Tibial artery (tissue), 4 donors: ENCODE results near the gene SFTPD.
"Not testable (repeated sequence)": the region's sequence is repeated elsewhere in the genome, so short reads cannot be mapped to it uniquely, and the experiment has no call there.

Experiments
- DNase-seq, 2 donors: peaks; one replicate each; pipeline ENCODE4 v3.0.0-alpha.2; 2019
- H3K27ac ChIP-seq, 2 donors: fragments of 200-600 bp; sonication (generic) in 1 of 2; 1 replicate in 1 of 2; 2 replicates in 1 of 2; pipeline ENCODE4 v1.5.1; 2018 to 2019; ENCODE audit warnings: mild to moderate bottlenecking in 1 of 2
- H3K27me3 ChIP-seq, 2 donors: fragments of 200-600 bp; sonication (generic) in 1 of 2; one replicate each; pipeline versions ENCODE4 v1.5.1 to v1.6.0; 2016 to 2019
- H3K36me3 ChIP-seq, 3 donors: fragments of 200-600 bp; sonication (generic) in 2 of 3; one replicate each; pipeline ENCODE4 v1.5.1; 2016 to 2019; ENCODE audit warnings: mild to moderate bottlenecking in 2 of 3
- H3K4me1 ChIP-seq, 4 donors: fragments of 200-600 bp; sonication (generic) in 2 of 4; 1 replicate in 3 of 4; 2 replicates in 1 of 4; pipeline ENCODE4 v1.5.1; 2016 to 2019
- H3K4me3 ChIP-seq, 2 donors: fragments of 200-600 bp; sonication (generic) in 1 of 2; 1 replicate in 1 of 2; 2 replicates in 1 of 2; pipeline ENCODE4 v1.5.1; 2018 to 2019; ENCODE audit warnings: mild to moderate bottlenecking in 2 of 2
- H3K9me3 ChIP-seq, 3 donors: fragments of 200-600 bp; sonication (generic) in 1 of 3; one replicate each; pipeline ENCODE4 v1.5.1; 2016 to 2019
- CTCF ChIP-seq, 2 experiments: fragments of 200-600 bp in 1 of 2; fragments of 450-650 bp in 1 of 2; IDR thresholded peaks; one replicate each; pipeline ENCODE4 v1.5.1; 2017 to 2019; ENCODE audit warnings: antibody characterized with exemption in 2 of 2, mild to moderate bottlenecking in 1 of 2, moderate library complexity in 1 of 2
- intact Hi-C: fragments of 100-400 bp; cut with DNase I; formaldehyde crosslinking; loops from one replicate; pipeline ENCODE4 v1.15.0; 2023; ENCODE audit warnings: low total_unique reads

Gene SFTPD

GRCh38 chr10:79905322-79906314 is 43.3 kb downstream of the SFTPD start:
- Histone ChIP-seq H3K36me3 (no peaks in the 10 kb centered on the region), H3K4me1 (peaks cover 0 to 16% (median 6%) of the 10 kb centered on the region in 4 donors), H3K27me3 (no peaks in the 10 kb centered on the region), H3K4me3 (peak overlapping the region; percentile 60 to 79), H3K9me3 (no peaks in the 10 kb centered on the region), H3K27ac (peak overlapping the region; percentile 66 to 81)
- no peak for TF ChIP-seq CTCF (IDR thresholded peaks at IDR 0.05)
- no peak for DNase-seq
- intact Hi-C loops = no loop called here

GRCh38 chr10:79904671-79905321 is 44.1 kb downstream of the SFTPD start:
- H3K36me3 ChIP-seq = no peaks in the 10 kb centered on the region
- peak; percentile 52 to 73 for DNase-seq
- H3K27me3 ChIP-seq = peaks cover 0 to 2% of the 10 kb centered on the region in 2 donors
- peak overlapping the region; percentile 66 to 81 for H3K27ac ChIP-seq
- peak overlapping the region; percentile 60 to 79 for H3K4me3 ChIP-seq
- no peak for TF ChIP-seq CTCF (IDR thresholded peaks at IDR 0.05)
- peaks cover 0 to 16% (median 6%) of the 10 kb centered on the region in 4 donors for H3K4me1 ChIP-seq
- intact Hi-C loops = no loop called here
- no peaks in the 10 kb centered on the region for H3K9me3 ChIP-seq

GRCh38 chr10:79901571-79901970 is 47.3 kb downstream of the SFTPD start:
- H3K27me3 ChIP-seq, H3K27ac ChIP-seq, intact Hi-C loops, H3K36me3 ChIP-seq, DNase-seq, H3K9me3 ChIP-seq, H3K4me3 ChIP-seq: not testable (repeated sequence)
- peaks cover 0 to 16% (median 6%) of the 10 kb centered on the region in 4 donors for H3K4me1 ChIP-seq

- intact Hi-C loops = no loop called here
- Histone ChIP-seq H3K27me3 (peaks cover 0 to 6% of the 10 kb centered on the region in 2 donors), H3K4me3 (no peak overlapping the region), H3K36me3 (no peaks in the 10 kb centered on the region), H3K9me3 (no peaks in the 10 kb centered on the region), H3K4me1 (no peaks in the 10 kb centered on the region), H3K27ac (no peak overlapping the region)
- no peak for TF ChIP-seq CTCF (IDR thresholded peaks at IDR 0.05)
- no peak for DNase-seq
Observed at GRCh38 chr10:79898597-79899325, 50.1 kb downstream of the SFTPD start.

GRCh38 chr10:79892896-79893295 is 56.0 kb downstream of the SFTPD start:
- H3K4me1 ChIP-seq, intact Hi-C loops, H3K27me3 ChIP-seq, H3K4me3 ChIP-seq, H3K27ac ChIP-seq, DNase-seq, H3K36me3 ChIP-seq, H3K9me3 ChIP-seq: not testable (repeated sequence)

GRCh38 chr10:79890469-79890868 is 58.4 kb downstream of the SFTPD start:
- no peaks in the 10 kb centered on the region for H3K36me3 ChIP-seq
- TF ChIP-seq CTCF (IDR thresholded peaks at IDR 0.05) = no peak
- no peaks in the 10 kb centered on the region for H3K27me3 ChIP-seq
- no peak overlapping the region for H3K27ac ChIP-seq
- intact Hi-C loops = no loop called here
- no peaks in the 10 kb centered on the region for H3K4me1 ChIP-seq
- no peaks in the 10 kb centered on the region for H3K9me3 ChIP-seq
- no peak for DNase-seq
- H3K4me3 ChIP-seq = no peak overlapping the region

GRCh38 chr10:79888984-79889383 is 59.9 kb downstream of the SFTPD start:
- H3K4me1 ChIP-seq, DNase-seq, intact Hi-C loops, H3K27ac ChIP-seq, H3K4me3 ChIP-seq, H3K27me3 ChIP-seq, H3K9me3 ChIP-seq, H3K36me3 ChIP-seq: not testable (repeated sequence)
